Measurements from ENCODE around the gene AMBP.

AMBP gene

DNA sequence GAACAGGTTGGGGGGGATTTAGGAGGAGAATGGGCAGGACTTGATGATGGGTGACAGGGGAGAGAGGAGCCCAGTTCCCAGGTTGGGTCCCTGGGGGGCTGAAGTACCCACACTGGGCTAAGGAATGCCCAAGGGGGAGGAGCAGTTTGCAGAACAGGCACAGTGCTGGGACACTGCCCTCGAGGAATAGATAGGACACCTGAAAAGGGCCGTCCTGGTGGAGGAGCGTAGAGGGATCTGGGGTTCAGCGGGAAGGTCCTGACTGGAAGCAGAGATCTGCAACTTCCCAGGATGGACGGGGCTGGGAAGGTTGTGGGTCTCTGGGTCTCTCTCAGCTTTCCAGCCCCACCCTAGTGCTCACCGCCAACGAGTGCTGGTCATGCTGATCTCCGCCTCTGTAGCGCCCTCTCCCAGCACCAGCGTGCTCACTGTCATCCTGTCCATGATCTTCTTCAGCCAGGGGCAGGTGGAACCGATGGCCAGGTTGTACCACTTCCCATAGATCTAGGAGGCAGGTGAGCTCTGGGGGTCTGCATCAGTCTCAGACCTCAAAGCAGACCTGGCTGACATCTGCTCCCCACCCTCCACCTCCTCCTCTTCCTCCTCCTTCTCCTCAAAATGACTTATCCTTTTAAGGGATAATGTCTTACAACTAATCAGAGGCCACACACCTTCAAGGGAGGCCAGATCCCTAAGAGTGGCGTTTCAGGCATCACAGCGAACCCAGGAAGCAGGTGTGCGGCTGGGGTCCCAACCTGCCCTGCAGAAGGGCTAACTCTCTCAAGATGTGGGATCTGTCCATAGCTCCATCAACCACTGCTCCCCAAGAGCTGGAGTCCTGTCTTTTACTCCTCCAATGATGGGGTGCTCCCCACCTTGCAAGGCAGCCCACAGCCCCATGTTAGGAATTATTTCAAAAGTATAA lies 1.6 kb downstream of the AMBP start:
- Histone ChIP-seq H3K4me2 (ENCODE audit: low read length, poor library complexity, severe bottlenecking) (no peak overlapping the region), H3K23ac (ENCODE audit: low read length in 2 of 2) (no peak overlapping the region), H2BK120ac (ENCODE audit: low read depth, low read length) (no peak overlapping the region), H2AK5ac (ENCODE audit: low read length, severe bottlenecking) (no peak overlapping the region), H3K4ac (ENCODE audit: low read depth in 1 of 2, low read length in 2 of 2) (no peak overlapping the region), H3K27ac (ENCODE audit: low read length, poor library complexity, severe bottlenecking) (no peak overlapping the region), H3K4me3 (ENCODE audit: insufficient read depth in 1 of 2, low read depth in 1 of 2, low read length in 2 of 2) (peak overlapping the region in 1 of 2 experiments; percentile 10), H2BK5ac (ENCODE audit: low read depth, low read length, poor library complexity, severe bottlenecking) (no peak overlapping the region), H4K91ac (ENCODE audit: low read length) (no peak overlapping the region), H2AFZ (ENCODE audit: low read depth, low read length) (no peak overlapping the region), H2BK15ac (ENCODE audit: low read depth, poor library complexity, severe bottlenecking) (no peak overlapping the region), H4K8ac (ENCODE audit: low read length) (no peak overlapping the region), H3K9me3 (ENCODE audit: control insufficient read depth, low read length) (no peaks in the 10 kb centered on the region), H3K14ac (ENCODE audit: low read length in 2 of 2) (no peak overlapping the region), H3K27me3 (ENCODE audit: control insufficient read depth in 1 of 2, insufficient read depth in 1 of 2, low read length in 2 of 2) (peaks cover 7 to 65% of the 10 kb centered on the region in 2 experiments), H3K79me1 (replicated peaks; ENCODE audit: low read length, poor library complexity, severe bottlenecking) (no peaks in the 10 kb centered on the region), H2BK12ac (ENCODE audit: low read length in 2 of 2) (no peak overlapping the region), H3K9ac (ENCODE audit: low read length) (no peak overlapping the region), H3K36me3 (ENCODE audit: control insufficient read depth in 1 of 2, insufficient read depth in 2 of 2, low read depth in 1 of 2, low read length in 2 of 2) (no peaks in the 10 kb centered on the region), H3K4me1 (ENCODE audit: control insufficient read depth, insufficient read depth, low read depth, low read length) (peaks cover 25% of the 10 kb centered on the region), H3K18ac (ENCODE audit: low read depth in 1 of 2, low read length in 2 of 2) (no peak overlapping the region)
- 60% methylated on average over 13 of the region's 14 CpGs for WGBS
- no peak for DNase-seq

DNA sequence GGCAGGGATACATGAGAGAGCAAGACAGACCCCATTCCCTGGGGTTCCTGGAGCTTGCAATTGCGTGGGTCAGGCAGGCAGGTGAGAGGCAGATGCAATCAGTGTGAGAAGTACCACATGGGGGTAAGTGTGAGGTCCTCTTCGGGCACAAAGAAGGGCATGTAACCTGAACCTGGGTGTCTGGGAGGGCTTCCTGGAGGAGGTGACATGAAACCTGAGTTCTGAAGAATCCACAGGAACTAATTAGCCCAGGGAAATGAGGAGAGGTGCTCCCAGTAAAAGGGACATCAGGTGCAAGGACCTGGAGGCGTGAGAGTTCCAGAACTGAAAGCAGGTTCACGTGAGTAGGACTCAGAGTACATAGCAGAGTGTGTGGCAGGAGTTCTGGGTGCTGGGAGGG lies 2.5 kb downstream of the AMBP start:
- no peak overlapping the region for H3K4me2 ChIP-seq (ENCODE audit: low read length, poor library complexity, severe bottlenecking)
- H3K27ac ChIP-seq (ENCODE audit: low read length, poor library complexity, severe bottlenecking), result no peak overlapping the region
- H2BK15ac ChIP-seq (ENCODE audit: low read depth, poor library complexity, severe bottlenecking), result no peak overlapping the region
- no peak overlapping the region for H3K4ac ChIP-seq (ENCODE audit: low read depth in 1 of 2, low read length in 2 of 2)
- no peak overlapping the region for H3K4me3 ChIP-seq (ENCODE audit: insufficient read depth in 1 of 2, low read depth in 1 of 2, low read length in 2 of 2)
- H2AK5ac ChIP-seq (ENCODE audit: low read length, severe bottlenecking), result no peak overlapping the region
- DNase-seq, result no peak
- H3K14ac ChIP-seq (ENCODE audit: low read length in 2 of 2), result no peak overlapping the region
- peaks cover 7 to 65% of the 10 kb centered on the region in 2 experiments for H3K27me3 ChIP-seq (ENCODE audit: control insufficient read depth in 1 of 2, insufficient read depth in 1 of 2, low read length in 2 of 2)
- no peak overlapping the region for H3K23ac ChIP-seq (ENCODE audit: low read length in 2 of 2)
- no peak overlapping the region for H2AFZ ChIP-seq (ENCODE audit: low read depth, low read length)
- H2BK12ac ChIP-seq (ENCODE audit: low read length in 2 of 2), result no peak overlapping the region
- H3K9ac ChIP-seq (ENCODE audit: low read length), result no peak overlapping the region
- H4K91ac ChIP-seq (ENCODE audit: low read length), result no peak overlapping the region
- no peak overlapping the region for H2BK120ac ChIP-seq (ENCODE audit: low read depth, low read length)
- peaks cover 19% of the 10 kb centered on the region for H3K4me1 ChIP-seq (ENCODE audit: control insufficient read depth, insufficient read depth, low read depth, low read length)
- H3K18ac ChIP-seq (ENCODE audit: low read depth in 1 of 2, low read length in 2 of 2), result no peak overlapping the region
- no peak overlapping the region for H4K8ac ChIP-seq (ENCODE audit: low read length)
- H3K36me3 ChIP-seq (ENCODE audit: control insufficient read depth in 1 of 2, insufficient read depth in 2 of 2, low read depth in 1 of 2, low read length in 2 of 2), result no peaks in the 10 kb centered on the region
- whole genome bisulfite sequencing, result 48% methylated on average over 4 of the region's 4 CpGs
- no peak overlapping the region for H2BK5ac ChIP-seq (ENCODE audit: low read depth, low read length, poor library complexity, severe bottlenecking)
- no peaks in the 10 kb centered on the region for H3K79me1 ChIP-seq (replicated peaks; ENCODE audit: low read length, poor library complexity, severe bottlenecking)
- H3K9me3 ChIP-seq (ENCODE audit: control insufficient read depth, low read length), result no peaks in the 10 kb centered on the region

GRCh38 chr9:114072184-114073140 lies 5.6 kb downstream of the AMBP start:
- H2BK15ac ChIP-seq (ENCODE audit: low read depth, poor library complexity, severe bottlenecking), result no peak overlapping the region
- no peak overlapping the region for H2AK5ac ChIP-seq (ENCODE audit: low read length, severe bottlenecking)
- H2BK120ac ChIP-seq (ENCODE audit: low read depth, low read length), result no peak overlapping the region
- peaks cover 6% of the 10 kb centered on the region for H3K4me1 ChIP-seq (ENCODE audit: control insufficient read depth, insufficient read depth, low read depth, low read length)
- no peak overlapping the region for H4K8ac ChIP-seq (ENCODE audit: low read length)
- H3K79me1 ChIP-seq (replicated peaks; ENCODE audit: low read length, poor library complexity, severe bottlenecking), result no peaks in the 10 kb centered on the region
- no peak overlapping the region for H2BK5ac ChIP-seq (ENCODE audit: low read depth, low read length, poor library complexity, severe bottlenecking)
- no peak overlapping the region for H3K4ac ChIP-seq (ENCODE audit: low read depth in 1 of 2, low read length in 2 of 2)
- H3K4me2 ChIP-seq (ENCODE audit: low read length, poor library complexity, severe bottlenecking), result no peak overlapping the region
- H3K36me3 ChIP-seq (ENCODE audit: control insufficient read depth in 1 of 2, insufficient read depth in 2 of 2, low read depth in 1 of 2, low read length in 2 of 2), result no peaks in the 10 kb centered on the region
- no peak overlapping the region for H2BK12ac ChIP-seq (ENCODE audit: low read length in 2 of 2)
- DNase-seq, result no peak
- 64% methylated on average over 14 of the region's 14 CpGs for WGBS
- H4K91ac ChIP-seq (ENCODE audit: low read length), result no peak overlapping the region
- H3K27me3 ChIP-seq (ENCODE audit: control insufficient read depth in 1 of 2, insufficient read depth in 1 of 2, low read length in 2 of 2), result peaks cover 7 to 51% of the 10 kb centered on the region in 2 experiments
- H3K14ac ChIP-seq (ENCODE audit: low read length in 2 of 2), result no peak overlapping the region
- peak overlapping the region; percentile 15 for H3K9ac ChIP-seq (ENCODE audit: low read length)
- no peaks in the 10 kb centered on the region for H3K9me3 ChIP-seq (ENCODE audit: control insufficient read depth, low read length)
- no peak overlapping the region for H3K18ac ChIP-seq (ENCODE audit: low read depth in 1 of 2, low read length in 2 of 2)
- H3K4me3 ChIP-seq (ENCODE audit: insufficient read depth in 1 of 2, low read depth in 1 of 2, low read length in 2 of 2), result no peak overlapping the region
- H3K27ac ChIP-seq (ENCODE audit: low read length, poor library complexity, severe bottlenecking), result no peak overlapping the region
- H2AFZ ChIP-seq (ENCODE audit: low read depth, low read length), result no peak overlapping the region
- H3K23ac ChIP-seq (ENCODE audit: low read length in 2 of 2), result no peak overlapping the region
